Measurements from ENCODE around the gene LNPK.

- TF ChIP-seq CTCF (IDR thresholded peaks at IDR 0.05; ENCODE audit: poor library complexity, severe bottlenecking) (no peak), MXI1 (conservative IDR thresholded peaks at IDR 0.05; ENCODE audit: poor library complexity, severe bottlenecking) (peak; percentile 66), TAF1 (IDR thresholded peaks at IDR 0.05; ENCODE audit: low read depth) (no peak), RAD21 (conservative IDR thresholded peaks at IDR 0.05) (no peak), POLR2AphosphoS5 (IDR thresholded peaks at IDR 0.05) (peak; percentile 8), EZH2 (IDR thresholded peaks at IDR 0.05; ENCODE audit: borderline replicate concordance, insufficient read depth, low read length, poor library complexity, severe bottlenecking) (no peak), REST (IDR thresholded peaks at IDR 0.05; ENCODE audit: borderline replicate concordance) (no peak)
Measured at GRCh38 chr2:176001281-176001915, 669 bp downstream of the LNPK start.
